Stimulated activated CD8-positive, alpha-beta memory T cell treated with anti-CD3 and anti-CD28 coated beads, Interleukin-12 subunit alpha, Interleukin-12 subunit beta, amount 100 ng/mL, for 1 hour (primary cell): ENCODE data around the gene C20orf96.
A peak's percentile ranks its signal among the peaks of the same experiment; 100 is the strongest.
"Not testable (repeated sequence)": the region's sequence is repeated elsewhere in the genome, so short reads cannot be mapped to it uniquely, and the experiment has no call there.

Experiments used
- DNase-seq: peaks from one replicate; pipeline ENCODE4 v3.0.0-alpha.2; 2020; ENCODE audit warnings: low read depth

Gene C20orf96

GRCh38 chr20:290084-290831, at the start of gene C20orf96:
C20orf96 (minus strand) TSS chr20:290750; CDS start chr20:290610, 140 bp downstream.
- DNase-seq: peak; percentile 73

GRCh38 chr20:336040-336439, 45.5 kb upstream of the C20orf96 start:
- DNase-seq: not testable (repeated sequence)

- DNase-seq: no peak
These were observed 44.0 kb upstream of the C20orf96 start for GRCh38 chr20:334578-334977.

- no peak for DNase-seq
These were observed 39.9 kb upstream of the C20orf96 start for GRCh38 chr20:330233-331149.

GRCh38 chr20:329851-330232, 39.3 kb upstream of the C20orf96 start:
- DNase-seq: no peak

- no peak for DNase-seq
These were observed 38.6 kb upstream of the C20orf96 start for GRCh38 chr20:328975-329695.

GRCh38 chr20:328027-328974, 37.8 kb upstream of the C20orf96 start:
- DNase-seq: no peak

- DNase-seq: peak; percentile 52
These were observed 36.9 kb upstream of the C20orf96 start for GRCh38 chr20:327186-328026.

GRCh38 chr20:326645-327185, 36.2 kb upstream of the C20orf96 start:
- no peak for DNase-seq

- no peak for DNase-seq
These were observed 35.5 kb upstream of the C20orf96 start for GRCh38 chr20:325889-326644.

GRCh38 chr20:325045-325888, 34.7 kb upstream of the C20orf96 start, which contains the start of gene SOX12:
SOX12 (plus strand) TSS chr20:325552; CDS start chr20:325925, 373 bp downstream.
- DNase-seq: peak; percentile 97

- DNase-seq: peak; percentile 81
These were observed 33.9 kb upstream of the C20orf96 start for GRCh38 chr20:324177-325044.

- DNase-seq: no peak
These were observed 25.9 kb upstream of the C20orf96 start for GRCh38 chr20:316316-317068.

GRCh38 chr20:313948-314347, 23.4 kb upstream of the C20orf96 start:
- DNase-seq: no peak

- no peak for DNase-seq
These were observed 22.9 kb upstream of the C20orf96 start for GRCh38 chr20:313402-313801.

- no peak for DNase-seq
These were observed 22.3 kb upstream of the C20orf96 start for GRCh38 chr20:312866-313265.
